IPS-NIHi7 (cell line): ENCODE measurements around the gene UBE2L5.
A peak's percentile ranks its signal among the peaks of the same experiment; 100 is the strongest.

Source experiments
- DNase-seq: peaks from one replicate; pipeline ENCODE4 v3.0.0; 2012; ENCODE audit warnings: mixed read lengths; ENCODE audit errors: extremely low spot score

The UBE2L5 gene

DNA sequence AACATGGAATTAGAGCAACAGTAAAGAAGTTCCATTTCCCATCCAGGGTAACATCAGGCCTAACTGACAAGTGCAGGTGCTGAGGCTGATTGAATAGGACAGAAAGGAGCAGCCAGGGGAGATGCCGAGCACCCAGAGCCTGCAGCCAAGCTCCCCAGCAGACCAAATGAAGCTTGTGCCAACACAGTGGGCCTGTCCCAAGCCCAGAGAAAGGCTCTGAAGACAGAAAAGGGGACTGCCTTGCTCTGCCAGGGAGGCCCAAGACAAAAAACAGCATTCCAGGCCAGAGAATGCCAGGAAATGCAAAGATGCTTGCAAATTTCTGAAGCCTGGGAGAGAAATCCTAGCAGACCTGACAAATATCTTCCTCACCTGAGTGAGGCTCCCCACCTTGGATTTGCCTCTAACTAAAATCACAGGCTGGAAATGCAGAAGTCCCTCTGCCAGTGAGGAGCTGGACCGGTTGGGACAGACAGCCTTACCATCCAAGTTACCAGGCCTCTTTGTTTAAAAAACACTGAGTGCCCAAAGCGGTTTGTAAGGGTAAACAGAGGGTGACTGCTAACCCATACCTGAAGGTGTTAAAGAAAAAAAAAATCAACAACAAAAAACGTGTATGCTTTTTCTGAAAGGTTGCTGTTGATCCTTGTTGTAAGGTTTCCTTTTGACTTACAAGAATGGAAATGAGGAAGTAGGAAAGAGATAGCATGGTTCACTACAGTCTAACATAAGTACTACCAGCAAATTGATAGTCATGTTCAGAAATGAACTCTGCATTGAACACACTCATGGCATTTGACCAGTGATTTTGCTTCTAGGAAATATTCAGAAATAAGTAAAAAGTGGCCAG is 55.3 kb downstream of the UBE2L5 start:
- peak; percentile 30 for DNase-seq
